Epithelial cell of esophagus (primary cell): ENCODE data around the gene FBXL13.

Experiments used
- DNase-seq: peaks from one replicate; pipeline ENCODE4 v3.0.0; 2010; ENCODE audit warnings: low read depth
- H3K4me3 ChIP-seq: 2 replicates; pipeline ENCODE4 v1.5.1; 2011; ENCODE audit warnings: mild to moderate bottlenecking, low read length, control low read depth
- CTCF ChIP-seq: IDR thresholded peaks from 2 replicates; pipeline ENCODE4 v1.5.1; 2011; ENCODE audit warnings: low read depth, mild to moderate bottlenecking, low read length, control low read depth, inconsistent platforms; ENCODE audit not compliant: insufficient read depth; ENCODE audit errors: missing control alignments

The FBXL13 gene

GRCh38 chr7:103074519-103075336, at the start of gene FBXL13, which contains the start of gene ARMC10:
Gene FBXL13, minus strand, starts transcription at chr7:103074796.
Gene ARMC10, plus strand, starts transcription at chr7:103075140. Its CDS starts 133 bp downstream, at chr7:103075273.
- peak; percentile 93 for DNase-seq
- H3K4me3 ChIP-seq = peak within 1 kb of the TSS; percentile 85

GRCh38 chr7:103123529-103123928, 48.9 kb upstream of the FBXL13 start:
- DNase-seq = no peak
- no peak for TF ChIP-seq CTCF
- no peak overlapping the region for H3K4me3 ChIP-seq

More at GRCh38 chr7:103074519-103075336, at the start of gene FBXL13, which contains the start of gene ARMC10:
- TF ChIP-seq CTCF = no peak

GRCh38 chr7:103121641-103122040, 47.0 kb upstream of the FBXL13 start:
- no peak overlapping the region for H3K4me3 ChIP-seq
- no peak for TF ChIP-seq CTCF
- no peak for DNase-seq

GRCh38 chr7:103120362-103120761, 45.8 kb upstream of the FBXL13 start:
- no peak overlapping the region for H3K4me3 ChIP-seq
- no peak for TF ChIP-seq CTCF
- DNase-seq = no peak

GRCh38 chr7:103119791-103120291, 45.2 kb upstream of the FBXL13 start:
- DNase-seq = no peak
- TF ChIP-seq CTCF = no peak
- no peak overlapping the region for H3K4me3 ChIP-seq

- no peak overlapping the region for H3K4me3 ChIP-seq
- TF ChIP-seq CTCF = no peak
- no peak for DNase-seq
Measured at GRCh38 chr7:103117465-103117864, 42.9 kb upstream of the FBXL13 start.
